DOHH2 (cell line): ENCODE measurements around the gene KRT33B.

ENCODE experiments used
- H3F3A ChIP-seq: fragments of 200-600 bp; sonication (generic), shearing (Covaris generic); 2 replicates; pipeline ENCODE4 v1.6.0; 2016; ENCODE audit warnings: antibody characterized with exemption, mild to moderate bottlenecking; ENCODE audit not compliant: control insufficient read depth, insufficient read depth
- H3K27ac ChIP-seq: fragments of 200-600 bp; sonication (generic); 2 replicates; pipeline ENCODE4 v1.5.1; 2014; ENCODE audit warnings: low read depth, mild to moderate bottlenecking, low read length, moderate library complexity
- H3K27me3 ChIP-seq: fragments of 200-600 bp; sonication (generic); 2 replicates; pipeline ENCODE4 v1.6.1; 2014; ENCODE audit warnings: mild to moderate bottlenecking, low read length, mixed read lengths; ENCODE audit not compliant: control insufficient read depth
- H3K36me3 ChIP-seq: fragments of 200-600 bp; sonication (generic); 2 replicates; pipeline ENCODE4 v1.6.1; 2014; ENCODE audit warnings: mild to moderate bottlenecking, low read length, moderate library complexity, mixed read lengths; ENCODE audit not compliant: control insufficient read depth
- H3K4me1 ChIP-seq: fragments of 200-600 bp; sonication (generic); 2 replicates; pipeline ENCODE4 v1.6.1; 2014; ENCODE audit warnings: mild to moderate bottlenecking, low read length, mixed read lengths; ENCODE audit not compliant: control insufficient read depth
- H3K4me2 ChIP-seq: fragments of 200-600 bp; sonication (generic); 2 replicates; pipeline ENCODE4 v1.6.0; 2014; ENCODE audit warnings: mild to moderate bottlenecking, low read length, moderate library complexity
- H3K4me3 ChIP-seq: fragments of 200-600 bp; sonication (generic); 2 replicates; pipeline ENCODE4 v1.5.1; 2014; ENCODE audit warnings: mild to moderate bottlenecking, low read length, mixed read lengths
- H3K79me2 ChIP-seq: fragments of 200-600 bp; sonication (generic); 2 replicates; pipeline ENCODE4 v1.6.1; 2014; ENCODE audit warnings: mild to moderate bottlenecking, low read length, mixed read lengths; ENCODE audit not compliant: control insufficient read depth
- H3K9me2 ChIP-seq: fragments of 200-600 bp; sonication (generic); replicated peaks from 2 replicates; pipeline ENCODE4 v1.6.1; 2014; ENCODE audit warnings: mild to moderate bottlenecking, low read length, mixed read lengths; ENCODE audit not compliant: control insufficient read depth
- H3K9me3 ChIP-seq: fragments of 200-600 bp; sonication (generic); 2 replicates; pipeline ENCODE4 v1.6.1; 2014; ENCODE audit warnings: antibody characterized with exemption, low read length, mixed read lengths; ENCODE audit not compliant: control insufficient read depth, insufficient read depth
- H4K20me1 ChIP-seq: fragments of 200-600 bp; sonication (generic); 2 replicates; pipeline ENCODE4 v1.6.0; 2014; ENCODE audit warnings: low read depth, mild to moderate bottlenecking, antibody characterized with exemption, low read length, moderate library complexity; ENCODE audit not compliant: control insufficient read depth, insufficient read depth
- EZH2phosphoT487 ChIP-seq: fragments of 200-600 bp; sonication (generic); IDR thresholded peaks from 2 replicates; pipeline ENCODE4 v1.6.1; 2017; ENCODE audit warnings: borderline replicate concordance, mild to moderate bottlenecking, antibody characterized with exemption, low read length, moderate library complexity, mixed read lengths
- TF ChIP-seq, protein P1 (sequence below): fragments of 200-600 bp; sonication (generic); IDR thresholded peaks from one replicate; pipeline ENCODE4 v1.5.1; 2014; ENCODE audit warnings: antibody characterized with exemption, mild to moderate bottlenecking, low read depth, low read length; ENCODE audit not compliant: poor library complexity, severe bottlenecking

KRT33B gene

DNA sequence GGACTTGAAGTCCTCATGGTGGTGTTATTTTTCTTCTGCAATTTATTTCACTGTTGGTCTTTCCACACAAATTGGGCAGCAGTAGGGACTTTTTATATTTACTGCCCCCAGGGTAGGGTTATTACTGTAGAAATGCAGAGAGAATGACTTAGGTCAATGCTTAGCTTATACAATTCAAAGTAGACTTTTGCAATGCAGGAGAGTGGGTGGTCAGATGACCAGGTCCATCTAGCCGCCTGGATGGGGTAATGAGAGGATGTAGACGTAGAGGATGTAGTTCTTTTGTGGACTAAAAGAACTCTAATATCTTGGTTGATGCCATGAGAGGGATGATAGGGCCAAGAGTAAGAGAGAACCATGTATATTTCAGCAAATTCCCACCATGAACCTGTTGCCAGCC is 51.4 kb downstream of the KRT33B start:
- TF ChIP-seq EZH2phosphoT487, result no peak
- TF ChIP-seq, protein P1, sequence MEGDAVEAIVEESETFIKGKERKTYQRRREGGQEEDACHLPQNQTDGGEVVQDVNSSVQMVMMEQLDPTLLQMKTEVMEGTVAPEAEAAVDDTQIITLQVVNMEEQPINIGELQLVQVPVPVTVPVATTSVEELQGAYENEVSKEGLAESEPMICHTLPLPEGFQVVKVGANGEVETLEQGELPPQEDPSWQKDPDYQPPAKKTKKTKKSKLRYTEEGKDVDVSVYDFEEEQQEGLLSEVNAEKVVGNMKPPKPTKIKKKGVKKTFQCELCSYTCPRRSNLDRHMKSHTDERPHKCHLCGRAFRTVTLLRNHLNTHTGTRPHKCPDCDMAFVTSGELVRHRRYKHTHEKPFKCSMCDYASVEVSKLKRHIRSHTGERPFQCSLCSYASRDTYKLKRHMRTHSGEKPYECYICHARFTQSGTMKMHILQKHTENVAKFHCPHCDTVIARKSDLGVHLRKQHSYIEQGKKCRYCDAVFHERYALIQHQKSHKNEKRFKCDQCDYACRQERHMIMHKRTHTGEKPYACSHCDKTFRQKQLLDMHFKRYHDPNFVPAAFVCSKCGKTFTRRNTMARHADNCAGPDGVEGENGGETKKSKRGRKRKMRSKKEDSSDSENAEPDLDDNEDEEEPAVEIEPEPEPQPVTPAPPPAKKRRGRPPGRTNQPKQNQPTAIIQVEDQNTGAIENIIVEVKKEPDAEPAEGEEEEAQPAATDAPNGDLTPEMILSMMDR, result no peak
- no peak overlapping the region for H3K27ac ChIP-seq
- no peaks in the 10 kb centered on the region; the same call in 1 of the 2 replicates for H3K36me3 ChIP-seq
- no peaks in the 10 kb centered on the region for H3K27me3 ChIP-seq
- H3K79me2 ChIP-seq, result no peaks in the 10 kb centered on the region
- no peaks in the 10 kb centered on the region for H3F3A ChIP-seq
- H3K4me1 ChIP-seq, result peaks cover 25% of the 10 kb centered on the region
- H3K4me2 ChIP-seq, result no peak overlapping the region
- peaks cover 16% of the 10 kb centered on the region for H3K9me3 ChIP-seq
- H4K20me1 ChIP-seq, result no peaks in the 10 kb centered on the region
- H3K4me3 ChIP-seq, result no peak overlapping the region
- H3K9me2 ChIP-seq, result no peaks in the 10 kb centered on the region

DNA sequence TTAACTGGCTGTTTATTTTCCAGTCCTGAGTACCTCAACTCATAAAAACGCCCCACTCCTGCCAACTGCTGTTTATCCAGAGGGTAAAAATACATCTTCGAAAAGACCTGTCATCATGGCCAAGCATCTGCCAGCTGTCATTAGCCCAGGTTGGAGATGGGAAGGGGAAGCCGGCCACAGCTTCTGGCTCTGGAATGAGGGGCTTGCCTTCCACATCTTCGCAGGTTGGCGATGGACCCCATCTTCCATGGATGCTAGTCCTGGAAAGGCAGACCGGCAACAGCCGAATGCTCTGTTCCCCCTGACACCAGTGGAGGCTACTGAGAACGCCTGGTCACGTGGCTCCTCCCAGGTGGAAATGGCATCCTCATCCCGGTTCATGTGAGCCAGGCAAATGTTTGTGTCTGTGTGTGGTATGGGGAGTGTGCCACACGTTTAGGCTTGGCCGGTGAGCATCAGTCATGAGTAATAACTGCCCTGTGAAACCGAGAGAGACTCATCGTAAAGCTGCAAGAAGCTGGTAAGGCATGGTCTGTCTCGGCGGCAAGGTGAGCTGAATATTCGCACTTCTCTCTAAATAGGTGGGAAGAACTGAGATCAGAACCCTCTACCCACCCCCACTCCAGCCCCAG is 53.7 kb downstream of the KRT33B start:
- H4K20me1 ChIP-seq, result no peaks in the 10 kb centered on the region
- no peak overlapping the region for H3K4me3 ChIP-seq

DNA sequence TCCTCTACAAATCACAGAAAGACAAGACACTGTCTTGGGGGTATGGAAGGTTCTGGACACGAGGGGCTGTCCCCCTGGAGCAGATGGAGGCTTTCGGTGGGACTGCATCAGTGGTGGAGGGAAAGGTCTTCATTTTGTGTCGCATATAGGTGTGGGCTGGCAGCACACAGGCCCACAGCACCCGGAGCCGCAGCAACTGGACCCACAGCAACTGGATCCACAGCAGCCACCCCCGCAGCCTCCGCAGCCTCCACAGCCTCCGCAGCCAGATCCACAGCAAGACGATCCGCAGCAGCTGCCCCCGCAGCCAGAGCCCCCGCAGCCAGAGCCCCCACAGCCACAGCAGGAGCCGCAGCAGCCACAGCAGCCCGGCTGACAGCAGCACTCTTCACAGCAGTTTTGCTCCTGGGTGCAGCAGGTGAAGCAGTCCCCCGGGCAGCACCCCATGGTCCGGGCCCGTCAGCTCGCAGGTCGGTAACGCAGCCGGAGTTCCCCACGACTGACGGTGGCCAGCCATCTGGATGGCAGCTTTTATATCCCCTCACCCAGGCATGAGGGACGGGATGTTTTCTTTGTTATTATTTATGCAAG is 54.3 kb downstream of the KRT33B start, which contains the start of gene KRTAP17-1:
Gene KRTAP17-1 (minus strand): TSS at position 507 of the 591 bp plus-strand sequence. CDS start 60 bp downstream, at position 447.
- no peaks in the 10 kb centered on the region for H3K79me2 ChIP-seq
- H3K36me3 ChIP-seq, result no peaks in the 10 kb centered on the region

More for the DNA sequence above, 53.7 kb downstream of the KRT33B start:
- Histone ChIP-seq H3K27ac (no peak overlapping the region), H3K4me2 (no peak overlapping the region), H3K27me3 (no peaks in the 10 kb centered on the region), H3K9me2 (no peaks in the 10 kb centered on the region), H3F3A (no peaks in the 10 kb centered on the region), H3K4me1 (peaks cover 12% of the 10 kb centered on the region), H3K79me2 (no peaks in the 10 kb centered on the region), H3K36me3 (no peaks in the 10 kb centered on the region; the same call in 1 of the 2 replicates), H3K9me3 (peaks cover 16% of the 10 kb centered on the region)
- TF ChIP-seq, protein P1, result no peak
- no peak for TF ChIP-seq EZH2phosphoT487

More for the DNA sequence above, 54.3 kb downstream of the KRT33B start, which contains the start of gene KRTAP17-1:
- Histone ChIP-seq H3K9me2 (no peaks in the 10 kb centered on the region), H3K4me1 (peaks cover 6% of the 10 kb centered on the region), H3K4me2 (no peak within 1 kb of the TSS), H3F3A (no peaks in the 10 kb centered on the region), H3K27ac (no peak within 1 kb of the TSS), H3K4me3 (no peak within 1 kb of the TSS), H3K9me3 (peaks cover 10% of the 10 kb centered on the region), H3K27me3 (no peaks in the 10 kb centered on the region), H4K20me1 (no peaks in the 10 kb centered on the region)
- TF ChIP-seq, protein P1, result no peak
- TF ChIP-seq EZH2phosphoT487, result no peak
